GM12878 (cell line): ENCODE measurements around the gene TSC22D1. TPM values are rescaled to one million over a fixed set of nuclear protein-coding genes. Genes with fewer than 3 reads are reported as not detected.

ENCODE experiments used
- ATAC-seq: fragments of 200-7000 bp; cut with Tn5 transposase; 3 replicates; pipeline ENCODE4 v1.9.1; 2020; ENCODE audit warnings: mild to moderate bottlenecking, moderate library complexity
- BruUV-seq: library from RNA; stranded (reverse); fragments of 400-500 nt; replicated peaks from 2 replicates; lab custom pipeline; 2021; lab: Mats Ljungman, UMichigan
- CTCF ChIA-PET: fragments of 300-600 bp; sonication (Branson Sonifier 250); formaldehyde crosslinking; extraction: SDS; loops from one replicate; lab custom pipeline; 2021; ENCODE audit warnings: inconsistent platforms; lab: Yijun Ruan, JAX
- POLR2A ChIA-PET: fragments of 350-600 bp; formaldehyde crosslinking; extraction: SDS; loops from one replicate; lab custom pipeline; 2021; ENCODE audit warnings: inconsistent platforms; lab: Charles Lee
- RAD21 ChIA-PET: fragments of 300-600 bp; sonication (Branson Sonifier 250); formaldehyde crosslinking; loops from one replicate; lab custom pipeline; 2023; ENCODE audit warnings: antibody characterized with exemption; ENCODE audit not compliant: unreplicated experiment; lab: Charles Lee
- SMC1A ChIA-PET: fragments of 300-600 bp; sonication (Branson Sonifier 250); formaldehyde crosslinking; loops from one replicate; lab custom pipeline; 2023; ENCODE audit not compliant: unreplicated experiment, uncharacterized antibody; lab: Charles Lee
- DNase-seq: peaks from one replicate; pipeline ENCODE4 v3.0.0-alpha.2; 2011; ENCODE audit warnings: low read depth, low spot score
- FAIRE-seq: peaks from 3 replicates; lab custom pipeline; 2011; peaks lifted over from hg19 to GRCh38; lab: Jason Lieb, UNC
- H2AFZ ChIP-seq: 2 replicates; pipeline ENCODE4 v1.6.0; 2011; ENCODE audit warnings: low read depth, low read length, control low read depth; ENCODE audit not compliant: control insufficient read depth
- H3K27ac ChIP-seq: 2 replicates; pipeline ENCODE4 v1.5.1; 2011; ENCODE audit warnings: control low read depth; ENCODE audit not compliant: control insufficient read depth, insufficient read depth
- H3K27me3 ChIP-seq, 2 experiments: replicated peaks in 1 of 2; 2 replicates each; pipeline versions ENCODE4 v1.6.0 to v1.6.1; 2011; ENCODE audit warnings: low read length in 1 of 2; ENCODE audit not compliant: control insufficient read depth in 2 of 2, insufficient read depth in 2 of 2
- H3K36me3 ChIP-seq, 2 experiments: 2 replicates each; pipeline ENCODE4 v1.5.1; 2011; ENCODE audit warnings: low read length in 1 of 2; ENCODE audit not compliant: control insufficient read depth in 2 of 2, insufficient read depth in 2 of 2
- H3K4me1 ChIP-seq: 2 replicates; pipeline ENCODE4 v1.6.1; 2011; ENCODE audit warnings: mild to moderate bottlenecking, low read length, moderate library complexity, mixed read lengths; ENCODE audit not compliant: control insufficient read depth, insufficient read depth
- H3K4me2 ChIP-seq: 2 replicates; pipeline ENCODE4 v1.6.0; 2011; ENCODE audit warnings: control low read depth; ENCODE audit not compliant: control insufficient read depth, insufficient read depth
- H3K4me3 ChIP-seq: fragments of 200-600 bp; sonication (generic); 2 replicates; pipeline ENCODE4 v1.5.1; 2016
- H3K79me2 ChIP-seq: 2 replicates; pipeline ENCODE4 v1.6.0; 2011; ENCODE audit warnings: low read length; ENCODE audit not compliant: control insufficient read depth, insufficient read depth
- H3K9ac ChIP-seq: 2 replicates; pipeline ENCODE4 v1.8.0; 2011; ENCODE audit warnings: low read length, control low read depth, mixed read lengths; ENCODE audit not compliant: control insufficient read depth, insufficient read depth
- H3K9me3 ChIP-seq: replicated peaks from 3 replicates; pipeline ENCODE4 v1.5.1; 2011; ENCODE audit warnings: mild to moderate bottlenecking, low read length; ENCODE audit not compliant: control insufficient read depth, insufficient read depth
- H4K20me1 ChIP-seq: 2 replicates; pipeline ENCODE4 v1.6.0; 2011; ENCODE audit not compliant: control insufficient read depth, insufficient read depth
- EGR1 ChIP-seq, 2 experiments: IDR thresholded peaks; 1 replicate in 1 of 2; 2 replicates in 1 of 2; pipeline ENCODE4 v1.6.1; 2011 to 2012; ENCODE audit warnings: low read depth in 2 of 2, low read length in 2 of 2, borderline replicate concordance in 1 of 2, mild to moderate bottlenecking in 1 of 2, moderate library complexity in 1 of 2
- JUNB ChIP-seq: IDR thresholded peaks from 2 replicates; pipeline ENCODE4 v1.6.1; 2016; ENCODE audit warnings: antibody characterized with exemption, mild to moderate bottlenecking
- JUND ChIP-seq: IDR thresholded peaks from 2 replicates; pipeline ENCODE4 v1.6.1; 2012; ENCODE audit warnings: low read depth, mild to moderate bottlenecking, low read length, improper control_type of control experiment, moderate library complexity
- MEF2B ChIP-seq: fragments of 450-650 bp; IDR thresholded peaks from 2 replicates; pipeline ENCODE4 v1.6.1; 2018; ENCODE audit warnings: mild to moderate bottlenecking, moderate library complexity; ENCODE audit not compliant: partially characterized antibody, poor library complexity, severe bottlenecking
- NR2F1 ChIP-seq: fragments of 450-650 bp; conservative IDR thresholded peaks from 2 replicates; pipeline ENCODE4 v1.6.1; 2017; ENCODE audit warnings: mild to moderate bottlenecking
- POU2F2 ChIP-seq: IDR thresholded peaks from 3 replicates; pipeline ENCODE4 v1.6.1; 2011; ENCODE audit warnings: low read depth, mild to moderate bottlenecking, low read length, borderline replicate concordance
- WGBS: methylation state at CpG from one replicate; pipeline ENCODE4 v1.1.6; 2016; ENCODE audit warnings: low lambda C conversion rate; ENCODE audit not compliant: insufficient replicate concordance, insufficient coverage; ENCODE audit errors: missing lambda C conversion rate; 5-methylcytosine and 5-hydroxymethylcytosine counted together
- in situ Hi-C: fragments of 300-500 bp; cut with MboI; formaldehyde crosslinking; loops from 9 replicates; pipeline ENCODE4 v1.14.3; 2018; ENCODE audit warnings: mixed read lengths
- intact Hi-C: fragments of 100-400 bp; cut with micrococcal nuclease; formaldehyde crosslinking; loops from one replicate; pipeline ENCODE4 v1.14.2; 2022; ENCODE audit not compliant: unreplicated experiment
- polyA plus RNA-seq, 11 experiments: library from polyadenylated mRNA; depleted of rRNA in 4 of 11; unstranded in 6 of 11; stranded (reverse) in 5 of 11; fragments of >200 nt; fragmentation: Nextera tagmentation in 4 of 11; fragmentation: Illumina TruSeq in 1 of 11; extraction: Ambion mirVana in 4 of 11; extraction: Trizol in 1 of 11; gene quantifications; 1 replicate in 1 of 11; 2 replicates in 10 of 11; pipeline versions ENCODE4 v1.2.1 to v1.2.3, GENCODE V29; 2011 to 2016; ENCODE audit warnings: inconsistent platforms in 2 of 11, missing spikeins in 2 of 11, low read depth in 1 of 11
- total RNA-seq, 4 experiments: library from RNA; depleted of rRNA in 3 of 4; stranded (reverse); fragments of >200 nt in 3 of 4; fragmentation: Illumina TruSeq in 1 of 4; extraction: Trizol in 1 of 4; gene quantifications; 2 replicates each; pipeline versions ENCODE4 v1.2.1 to v1.2.3, GENCODE V29; 2013 to 2021
- TF ChIP-seq, protein P1 (sequence below): fragments of 450-650 bp; IDR thresholded peaks from 2 replicates; pipeline ENCODE4 v1.6.1; 2016; ENCODE audit warnings: mild to moderate bottlenecking
- TF ChIP-seq, protein P2 (sequence below): IDR thresholded peaks from 2 replicates; pipeline ENCODE4 v1.6.1; 2011; ENCODE audit warnings: low read depth, low read length, improper control_type of control experiment, borderline replicate concordance

The TSC22D1 gene
- total and polyA plus RNA-seq, 10 of the 15 experiments (the other 5 are each of a cell fraction or from before 2014, with no cell fraction given) = 0.37 to 15.7 (median 7.5) TPM

DNA sequence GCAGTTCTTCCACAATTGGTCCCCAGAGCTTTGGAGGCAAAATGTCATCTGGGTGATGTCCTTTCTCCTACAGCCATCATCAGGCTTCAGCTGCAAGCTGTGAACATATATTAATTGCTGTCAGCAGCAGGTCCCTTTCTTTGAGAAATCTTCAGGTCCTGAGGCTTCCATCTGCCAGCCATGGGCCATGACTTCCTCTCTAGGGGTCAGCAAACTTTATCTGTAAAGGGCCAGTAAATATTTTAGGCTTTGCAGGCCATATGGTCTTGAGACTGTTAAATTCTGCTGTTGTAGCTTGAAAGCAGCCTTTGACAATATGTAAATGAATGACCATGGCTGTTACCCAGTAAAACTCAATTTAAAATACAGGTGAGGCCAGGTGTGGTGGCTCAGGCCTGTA, 175.4 kb downstream of the TSC22D1 start (continued):
- TF ChIP-seq, protein P1, sequence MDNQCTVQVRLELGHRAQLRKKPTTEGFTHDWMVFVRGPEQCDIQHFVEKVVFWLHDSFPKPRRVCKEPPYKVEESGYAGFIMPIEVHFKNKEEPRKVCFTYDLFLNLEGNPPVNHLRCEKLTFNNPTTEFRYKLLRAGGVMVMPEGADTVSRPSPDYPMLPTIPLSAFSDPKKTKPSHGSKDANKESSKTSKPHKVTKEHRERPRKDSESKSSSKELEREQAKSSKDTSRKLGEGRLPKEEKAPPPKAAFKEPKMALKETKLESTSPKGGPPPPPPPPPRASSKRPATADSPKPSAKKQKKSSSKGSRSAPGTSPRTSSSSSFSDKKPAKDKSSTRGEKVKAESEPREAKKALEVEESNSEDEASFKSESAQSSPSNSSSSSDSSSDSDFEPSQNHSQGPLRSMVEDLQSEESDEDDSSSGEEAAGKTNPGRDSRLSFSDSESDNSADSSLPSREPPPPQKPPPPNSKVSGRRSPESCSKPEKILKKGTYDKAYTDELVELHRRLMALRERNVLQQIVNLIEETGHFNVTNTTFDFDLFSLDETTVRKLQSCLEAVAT = no peak
- TF ChIP-seq, protein P2, sequence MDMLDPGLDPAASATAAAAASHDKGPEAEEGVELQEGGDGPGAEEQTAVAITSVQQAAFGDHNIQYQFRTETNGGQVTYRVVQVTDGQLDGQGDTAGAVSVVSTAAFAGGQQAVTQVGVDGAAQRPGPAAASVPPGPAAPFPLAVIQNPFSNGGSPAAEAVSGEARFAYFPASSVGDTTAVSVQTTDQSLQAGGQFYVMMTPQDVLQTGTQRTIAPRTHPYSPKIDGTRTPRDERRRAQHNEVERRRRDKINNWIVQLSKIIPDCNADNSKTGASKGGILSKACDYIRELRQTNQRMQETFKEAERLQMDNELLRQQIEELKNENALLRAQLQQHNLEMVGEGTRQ = no peak

DNA sequence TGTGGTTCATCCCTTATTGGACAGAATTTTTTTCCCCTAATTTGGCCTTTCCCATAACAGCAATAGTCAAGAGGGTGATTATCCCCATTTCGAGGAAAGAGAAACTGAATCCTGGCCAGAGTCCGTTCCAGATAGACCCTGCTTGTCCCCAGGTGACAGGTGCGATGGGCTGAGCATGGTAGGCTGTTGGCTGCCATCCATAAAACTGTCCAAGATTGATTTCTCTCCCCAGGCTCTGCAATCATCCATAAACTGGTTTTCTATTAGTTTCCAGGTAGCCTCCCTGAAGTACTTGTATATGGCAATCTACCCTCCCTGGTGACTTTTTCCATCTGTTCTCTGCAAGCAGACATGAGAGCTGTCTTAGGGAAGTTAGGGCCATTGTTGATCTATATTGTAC, 177.1 kb downstream of the TSC22D1 start:
- in situ Hi-C loops = no loop called here
- CTCF ChIA-PET = no interaction called here
- Histone ChIP-seq H3K36me3 (no peaks in the 10 kb centered on the region), H3K27ac (no peak overlapping the region), H3K27me3 (peaks cover 0 to 3% of the 10 kb centered on the region in 2 experiments; a peak in 2 of 4 replicates), H3K9ac (no peak overlapping the region), H3K79me2 (no peaks in the 10 kb centered on the region), H3K4me1 (no peaks in the 10 kb centered on the region), H2AFZ (no peak overlapping the region), H3K4me3 (no peak overlapping the region), H3K4me2 (no peak overlapping the region), H3K9me3 (no peaks in the 10 kb centered on the region), H4K20me1 (no peaks in the 10 kb centered on the region)
- no peak for ATAC-seq
- no TSS peak for BruUV-seq
- intact Hi-C loops = no loop called here
- FAIRE-seq = no peak
- POLR2A ChIA-PET = no interaction called here
- 11% methylated on average over 3 of the region's 3 CpGs for WGBS
- RAD21 ChIA-PET = no interaction called here
- SMC1A ChIA-PET = no interaction called here
- no peak for DNase-seq
- TF ChIP-seq EGR1 (IDR thresholded peaks at IDR 0.05; ENCODE audit: borderline replicate concordance in 1 of 2, low read depth in 2 of 2, low read length in 2 of 2) (no peak), MEF2B (no peak), JUNB (no peak), NR2F1 (no peak), JUND (no peak), POU2F2 (no peak)
